ENCODE measurements around the gene ZMYM5.
"Not testable (repeated sequence)": the region's sequence is repeated elsewhere in the genome, so short reads cannot be mapped to it uniquely, and the experiment has no call there.

ZMYM5 gene

DNA sequence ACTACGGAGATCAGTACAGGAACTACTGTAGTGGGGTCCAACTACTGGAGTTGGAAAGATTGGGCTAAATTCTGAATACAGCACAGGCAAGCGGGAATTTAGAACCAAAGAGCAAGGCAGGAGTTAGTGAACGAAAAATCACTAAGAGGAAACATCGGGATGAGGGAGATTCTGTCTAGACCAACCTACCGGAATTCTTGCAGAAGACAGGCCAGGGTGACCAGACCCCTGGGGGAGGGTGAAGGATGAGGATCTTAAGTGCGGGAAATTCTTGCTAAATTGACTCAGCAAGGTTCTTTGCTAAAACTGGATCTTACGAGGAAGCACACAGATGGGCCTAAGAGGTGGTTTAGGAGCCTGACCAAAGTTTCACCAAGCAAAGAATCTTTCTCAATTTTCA is 67.5 kb downstream of the ZMYM5 start:
- Histone ChIP-seq H3K4me3 (ENCODE audit: low read depth in 1 of 5, low read length in 5 of 5) (no peak overlapping the region), H3K36me3 (ENCODE audit: control insufficient read depth in 5 of 5, insufficient read depth in 5 of 5, low read length in 5 of 5) (no peaks in the 10 kb centered on the region), H3K9ac (ENCODE audit: low read length in 5 of 5) (no peak overlapping the region), H3K27ac (ENCODE audit: low read depth, low read length) (no peak overlapping the region), H3K9me3 (ENCODE audit: control insufficient read depth in 5 of 5, low read length in 5 of 5) (no peaks in the 10 kb centered on the region), H3K27me3 (ENCODE audit: control insufficient read depth in 5 of 5, insufficient read depth in 4 of 5, low read length in 5 of 5) (no peaks in the 10 kb centered on the region), H3K4me1 (ENCODE audit: control insufficient read depth in 5 of 5, insufficient read depth in 5 of 5, low read length in 5 of 5) (peaks cover 0 to 16% (median 4%) of the 10 kb centered on the region in 5 donors)

DNA sequence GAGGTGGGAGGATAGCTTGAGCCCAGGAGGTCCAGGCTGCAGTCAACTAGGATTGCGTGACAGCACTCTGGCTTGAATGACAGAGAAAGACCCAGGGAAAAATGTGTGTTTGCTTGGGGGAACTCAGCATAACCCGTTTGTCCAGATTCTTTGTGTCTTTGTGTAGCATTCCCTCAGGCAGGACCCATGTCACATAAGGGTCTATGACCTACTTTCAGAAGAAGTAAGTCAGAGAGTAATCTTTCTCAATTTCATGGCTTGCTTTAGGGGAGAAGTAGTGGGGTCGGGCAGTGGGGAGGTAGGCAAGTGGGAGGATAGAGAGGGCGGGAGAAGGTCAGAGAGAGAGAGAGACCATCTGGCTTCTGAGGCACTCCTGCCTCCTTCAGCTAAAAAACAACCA is 68.8 kb downstream of the ZMYM5 start:
- no peak overlapping the region for H3K9ac ChIP-seq (ENCODE audit: low read length in 5 of 5)
- no peaks in the 10 kb centered on the region for H3K27me3 ChIP-seq (ENCODE audit: control insufficient read depth in 5 of 5, insufficient read depth in 4 of 5, low read length in 5 of 5)
- no peaks in the 10 kb centered on the region for H3K9me3 ChIP-seq (ENCODE audit: control insufficient read depth in 5 of 5, low read length in 5 of 5)
- no peak overlapping the region for H3K4me3 ChIP-seq (ENCODE audit: low read depth in 1 of 5, low read length in 5 of 5)
- no peak overlapping the region for H3K27ac ChIP-seq (ENCODE audit: low read depth, low read length)
- no peaks in the 10 kb centered on the region for H3K36me3 ChIP-seq (ENCODE audit: control insufficient read depth in 5 of 5, insufficient read depth in 5 of 5, low read length in 5 of 5)
- H3K4me1 ChIP-seq (ENCODE audit: control insufficient read depth in 5 of 5, insufficient read depth in 5 of 5, low read length in 5 of 5) = peaks cover 0 to 16% (median 4%) of the 10 kb centered on the region in 5 donors

DNA sequence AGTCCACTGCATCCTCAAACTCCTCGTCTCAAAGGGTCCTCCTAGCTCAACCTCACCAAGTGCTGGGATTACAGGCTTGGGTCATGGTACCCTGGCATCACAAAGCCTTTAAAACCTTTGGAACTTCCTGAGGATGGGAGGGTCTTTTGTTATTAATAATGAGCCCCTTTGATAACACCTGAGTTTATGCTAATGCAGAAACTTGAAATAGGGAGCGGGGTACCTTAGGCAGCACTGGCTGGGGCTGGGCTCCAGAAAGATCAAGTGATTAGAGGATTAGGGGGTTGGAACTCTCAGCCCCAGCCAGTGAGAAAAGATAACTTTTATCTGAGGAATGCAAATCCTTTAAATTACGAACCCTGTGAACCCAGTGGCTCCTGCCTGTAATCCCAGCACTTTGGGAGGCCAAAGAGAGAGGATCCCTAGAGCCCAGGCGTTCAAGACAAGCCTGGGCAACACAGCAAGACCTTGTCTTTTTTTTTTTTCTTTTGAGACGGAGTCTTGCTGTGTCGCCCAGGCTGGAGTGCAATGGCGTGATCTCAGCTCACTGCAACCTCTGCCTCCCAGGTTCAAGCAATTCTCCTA is 71.4 kb downstream of the ZMYM5 start:
- Histone ChIP-seq H3K27ac (ENCODE audit: low read depth, low read length) (no peak overlapping the region), H3K9ac (ENCODE audit: low read length in 5 of 5) (no peak overlapping the region), H3K9me3 (ENCODE audit: control insufficient read depth in 5 of 5, low read length in 5 of 5) (no peaks in the 10 kb centered on the region), H3K4me3 (ENCODE audit: low read depth in 1 of 5, low read length in 5 of 5) (no peak overlapping the region), H3K36me3 (ENCODE audit: control insufficient read depth in 5 of 5, insufficient read depth in 5 of 5, low read length in 5 of 5) (no peaks in the 10 kb centered on the region), H3K4me1 (ENCODE audit: control insufficient read depth in 5 of 5, insufficient read depth in 5 of 5, low read length in 5 of 5) (peaks cover 0 to 16% (median 4%) of the 10 kb centered on the region in 5 donors), H3K27me3 (ENCODE audit: control insufficient read depth in 5 of 5, insufficient read depth in 4 of 5, low read length in 5 of 5) (no peaks in the 10 kb centered on the region)

- H3K9me3 ChIP-seq (ENCODE audit: control insufficient read depth in 5 of 5, low read length in 5 of 5); H3K36me3 ChIP-seq (ENCODE audit: control insufficient read depth in 5 of 5, insufficient read depth in 5 of 5, low read length in 5 of 5); H3K27me3 ChIP-seq (ENCODE audit: control insufficient read depth in 5 of 5, insufficient read depth in 4 of 5, low read length in 5 of 5): not testable (repeated sequence)
- H3K4me1 ChIP-seq (ENCODE audit: control insufficient read depth in 5 of 5, insufficient read depth in 5 of 5, low read length in 5 of 5) = peaks cover 0 to 16% (median 13%) of the 10 kb centered on the region in 5 donors
- H3K4me3 ChIP-seq (ENCODE audit: low read depth in 1 of 5, low read length in 5 of 5) = peak within 1 kb of the TSS; percentile 95 to 99 (median 98)
- peak within 1 kb of the TSS; percentile 94 for H3K27ac ChIP-seq (ENCODE audit: low read depth, low read length)
- peak within 1 kb of the TSS; percentile 89 to 96 (median 94) for H3K9ac ChIP-seq (ENCODE audit: low read length in 5 of 5)
Measured at GRCh38 chr13:19782727-19783682, 80.4 kb downstream of the ZMYM5 start, which contains the start of gene PSPC1. Gene PSPC1, minus strand, starts transcription at chr13:19782945. Its CDS starts 188 bp downstream, at chr13:19782757.

DNA sequence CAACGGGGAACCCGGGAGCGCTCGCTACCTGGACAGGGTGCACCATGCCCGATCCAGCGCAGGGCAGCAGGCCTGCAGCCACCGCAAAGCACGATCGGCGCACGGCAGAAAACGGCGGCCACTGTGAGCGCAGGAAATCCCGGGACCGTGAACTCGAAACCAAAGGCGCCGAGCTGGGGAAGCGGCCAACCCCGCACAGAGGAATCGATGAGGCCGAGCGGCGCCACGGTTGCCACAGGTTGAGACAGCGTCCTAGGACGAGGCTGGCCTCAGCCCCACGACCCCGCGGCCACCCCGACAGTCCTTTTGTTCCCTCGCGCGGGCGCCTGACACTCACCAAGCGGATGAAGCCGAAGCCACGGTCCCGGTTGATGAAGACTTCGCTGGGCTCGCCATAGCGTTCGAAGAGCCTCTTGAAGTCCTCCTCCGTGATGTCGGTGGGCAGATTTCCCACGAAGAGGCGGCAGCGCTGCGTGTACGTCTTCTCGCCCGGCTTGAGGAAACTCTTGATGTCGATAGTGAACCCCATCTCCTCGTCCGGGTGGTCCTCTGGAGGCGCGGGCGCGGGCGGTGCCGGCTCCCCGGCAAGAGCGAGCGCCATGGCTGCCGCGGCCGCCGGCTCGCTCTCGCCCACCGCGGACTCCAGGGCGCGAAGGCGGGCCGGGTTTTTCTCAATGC is 81.3 kb downstream of the ZMYM5 start:
- peaks cover 0 to 16% (median 13%) of the 10 kb centered on the region in 5 donors for H3K4me1 ChIP-seq (ENCODE audit: control insufficient read depth in 5 of 5, insufficient read depth in 5 of 5, low read length in 5 of 5)
- H3K9me3 ChIP-seq (ENCODE audit: control insufficient read depth in 5 of 5, low read length in 5 of 5) = no peaks in the 10 kb centered on the region
- H3K27me3 ChIP-seq (ENCODE audit: control insufficient read depth in 5 of 5, insufficient read depth in 4 of 5, low read length in 5 of 5) = no peaks in the 10 kb centered on the region
- peak overlapping the region; percentile 95 to 99 (median 98) for H3K4me3 ChIP-seq (ENCODE audit: low read depth in 1 of 5, low read length in 5 of 5)
- peak overlapping the region; percentile 89 to 96 (median 94) for H3K9ac ChIP-seq (ENCODE audit: low read length in 5 of 5)
- peak overlapping the region; percentile 94 for H3K27ac ChIP-seq (ENCODE audit: low read depth, low read length)
- H3K36me3 ChIP-seq (ENCODE audit: control insufficient read depth in 5 of 5, insufficient read depth in 5 of 5, low read length in 5 of 5) = no peaks in the 10 kb centered on the region

DNA sequence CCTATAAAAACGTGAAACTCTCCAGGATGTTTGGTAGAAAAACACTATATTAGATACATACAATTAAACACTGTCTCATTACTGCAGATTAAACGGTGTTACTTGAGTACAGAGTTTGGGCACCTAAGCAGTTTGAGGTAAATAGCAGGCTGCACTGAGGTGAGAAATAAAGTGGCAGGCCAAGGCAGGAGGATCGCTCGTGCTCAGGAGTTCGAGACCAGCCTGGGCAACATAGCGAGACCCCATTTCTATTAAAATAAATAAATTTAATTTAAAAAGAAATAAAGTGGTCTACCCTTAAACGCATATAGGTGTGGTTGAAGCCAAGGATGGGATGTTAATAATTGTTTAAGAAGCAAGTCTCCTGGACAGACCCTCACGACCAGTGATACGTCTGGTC is 81.9 kb downstream of the ZMYM5 start:
- H3K9ac ChIP-seq (ENCODE audit: low read length in 5 of 5) = peak overlapping the region; percentile 52 to 96 (median 94)
- no peaks in the 10 kb centered on the region for H3K27me3 ChIP-seq (ENCODE audit: control insufficient read depth in 5 of 5, insufficient read depth in 4 of 5, low read length in 5 of 5)
- H3K27ac ChIP-seq (ENCODE audit: low read depth, low read length) = peak overlapping the region; percentile 94
- H3K36me3 ChIP-seq (ENCODE audit: control insufficient read depth in 5 of 5, insufficient read depth in 5 of 5, low read length in 5 of 5) = no peaks in the 10 kb centered on the region
- H3K4me1 ChIP-seq (ENCODE audit: control insufficient read depth in 5 of 5, insufficient read depth in 5 of 5, low read length in 5 of 5) = peaks cover 0 to 16% (median 13%) of the 10 kb centered on the region in 5 donors
- H3K4me3 ChIP-seq (ENCODE audit: low read depth in 1 of 5, low read length in 5 of 5) = peak overlapping the region; percentile 95 to 99 (median 98)
- H3K9me3 ChIP-seq (ENCODE audit: control insufficient read depth in 5 of 5, low read length in 5 of 5) = no peaks in the 10 kb centered on the region

DNA sequence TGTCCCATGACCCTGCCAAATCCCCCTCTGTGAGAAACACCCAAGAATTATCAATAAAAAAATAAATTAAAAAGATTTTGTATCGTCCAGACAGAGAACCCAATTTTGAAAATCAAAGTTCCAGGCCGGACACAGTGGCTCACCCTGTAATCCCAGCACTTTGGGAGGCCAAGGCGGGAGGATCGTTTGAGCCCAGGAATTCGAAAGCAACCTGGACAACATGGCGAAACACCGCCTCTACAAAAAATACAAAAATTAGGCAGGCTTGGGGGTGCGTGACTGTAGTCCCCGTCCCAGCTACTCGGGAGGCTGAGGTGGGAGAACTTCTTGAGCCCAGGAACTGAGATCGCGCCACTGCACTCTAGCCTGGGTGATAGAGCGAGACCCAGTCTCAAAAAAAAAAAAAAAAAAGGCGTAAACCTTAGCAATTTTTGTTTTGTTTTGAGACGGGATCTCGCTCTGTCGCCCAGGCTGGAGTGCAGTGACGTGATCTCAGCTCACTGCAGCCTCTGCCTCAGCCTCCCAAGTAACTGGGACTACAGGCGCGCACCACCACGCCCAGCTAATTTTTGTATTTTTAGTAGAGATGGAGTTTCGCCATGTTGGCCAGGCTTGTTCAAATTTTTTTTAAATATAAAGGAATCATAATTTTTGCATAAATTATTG is 82.6 kb downstream of the ZMYM5 start:
- Histone ChIP-seq H3K4me3 (ENCODE audit: low read depth in 1 of 5, low read length in 5 of 5) (peak overlapping the region; percentile 95 to 99 (median 98)), H3K4me1 (ENCODE audit: control insufficient read depth in 5 of 5, insufficient read depth in 5 of 5, low read length in 5 of 5) (peaks cover 0 to 16% (median 13%) of the 10 kb centered on the region in 5 donors)
- not testable (repeated sequence) for H3K9ac ChIP-seq (ENCODE audit: low read length in 5 of 5); H3K27ac ChIP-seq (ENCODE audit: low read depth, low read length); H3K27me3 ChIP-seq (ENCODE audit: control insufficient read depth in 5 of 5, insufficient read depth in 4 of 5, low read length in 5 of 5); H3K9me3 ChIP-seq (ENCODE audit: control insufficient read depth in 5 of 5, low read length in 5 of 5); H3K36me3 ChIP-seq (ENCODE audit: control insufficient read depth in 5 of 5, insufficient read depth in 5 of 5, low read length in 5 of 5)
